GM23248 (cell line): Measurements from ENCODE around the gene EMILIN1.

Experiments used
- EZH2 ChIP-seq: fragments of 200-600 bp; sonication (generic); IDR thresholded peaks from 2 replicates; pipeline ENCODE4 v1.6.1; 2018; ENCODE audit warnings: antibody characterized with exemption, mild to moderate bottlenecking; ENCODE audit not compliant: insufficient read depth, poor library complexity, severe bottlenecking
- EZH2phosphoT487 ChIP-seq: fragments of 200-600 bp; sonication (generic); IDR thresholded peaks from 2 replicates; pipeline ENCODE4 v1.6.1; 2018; ENCODE audit warnings: antibody characterized with exemption, moderate library complexity, mild to moderate bottlenecking, low read depth; ENCODE audit not compliant: insufficient read depth

GRCh38 chr2:27069436-27069835 is 9.0 kb upstream of the EMILIN1 start:
- TF ChIP-seq EZH2 (no peak), EZH2phosphoT487 (no peak)
